B cell (primary cell): Measurements from ENCODE around the gene NXPE4.

ENCODE experiments used
- CTCF ChIP-seq: fragments of 200-600 bp; IDR thresholded peaks from one replicate; pipeline ENCODE4 v1.8.0; 2022; ENCODE audit warnings: antibody characterized with exemption, mild to moderate bottlenecking
- EZH2 ChIP-seq: IDR thresholded peaks from 2 replicates; pipeline ENCODE4 v1.6.1; 2012; ENCODE audit warnings: borderline replicate concordance, low read depth, mild to moderate bottlenecking, moderate library complexity, low read length; ENCODE audit not compliant: insufficient read depth, poor library complexity, severe bottlenecking

GRCh38 chr11:114553642-114554041 is 41.9 kb downstream of the NXPE4 start:
- TF ChIP-seq CTCF = no peak
- TF ChIP-seq EZH2 = no peak
